HG03039 (cell line): ENCODE data around the gene RTN4R.

Experiments
- ATAC-seq: cut with Tn5 transposase; IDR thresholded peaks from one replicate; pipeline ENCODE4 v1.9.1; 2021; ENCODE audit warnings: mild to moderate bottlenecking, moderate library complexity; ENCODE audit not compliant: unreplicated experiment

The RTN4R gene

GRCh38 chr22:20231514-20232236 lies 36.4 kb downstream of the RTN4R start:
- ATAC-seq, result no peak

- no peak for ATAC-seq
Measured at GRCh38 chr22:20230777-20231420, 37.2 kb downstream of the RTN4R start.

DNA sequence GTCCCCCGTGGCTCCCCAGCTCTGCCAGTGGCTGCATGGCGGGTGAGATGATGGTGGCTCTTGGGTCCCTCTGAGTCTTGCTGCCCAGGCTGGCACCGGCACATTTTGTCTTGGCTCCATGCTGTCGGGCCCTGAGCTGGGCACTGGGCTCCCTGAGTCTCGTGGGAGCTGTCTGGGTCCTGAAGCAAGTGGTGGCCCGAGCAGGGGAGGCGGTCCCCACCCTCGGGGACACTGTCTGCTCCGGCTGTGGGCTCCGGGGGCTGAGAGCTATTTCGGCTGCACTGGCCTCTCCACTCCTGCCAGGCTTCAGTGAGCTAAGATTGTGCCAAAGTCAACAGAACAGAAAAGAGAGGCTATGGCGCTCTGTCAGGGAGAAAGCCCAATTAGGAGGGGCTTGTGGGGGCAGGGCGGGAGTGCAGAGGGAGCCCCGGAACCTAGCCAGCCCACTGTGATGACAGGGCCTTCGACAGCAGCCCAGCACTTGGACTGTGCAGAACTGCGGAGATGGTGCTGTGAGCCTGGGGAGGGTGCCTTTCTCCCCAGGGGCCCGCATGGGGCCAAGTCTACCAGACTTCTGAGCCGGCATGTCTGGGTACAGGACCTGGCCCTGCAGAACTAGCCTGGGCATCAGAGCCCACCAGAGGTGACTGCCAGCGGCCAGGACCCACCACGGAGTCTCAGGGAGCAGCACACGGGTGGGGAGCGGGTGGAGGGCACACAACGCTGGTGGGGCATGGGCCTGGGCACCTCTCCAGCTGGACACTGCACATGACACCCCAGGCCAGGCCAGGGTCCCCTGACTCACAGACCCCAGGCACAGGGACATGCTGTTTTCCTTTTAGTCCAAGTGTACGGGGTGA lies 38.0 kb downstream of the RTN4R start:
- ATAC-seq, result no peak

- ATAC-seq, result no peak
Measured at GRCh38 chr22:20228939-20229272, 39.2 kb downstream of the RTN4R start.

DNA sequence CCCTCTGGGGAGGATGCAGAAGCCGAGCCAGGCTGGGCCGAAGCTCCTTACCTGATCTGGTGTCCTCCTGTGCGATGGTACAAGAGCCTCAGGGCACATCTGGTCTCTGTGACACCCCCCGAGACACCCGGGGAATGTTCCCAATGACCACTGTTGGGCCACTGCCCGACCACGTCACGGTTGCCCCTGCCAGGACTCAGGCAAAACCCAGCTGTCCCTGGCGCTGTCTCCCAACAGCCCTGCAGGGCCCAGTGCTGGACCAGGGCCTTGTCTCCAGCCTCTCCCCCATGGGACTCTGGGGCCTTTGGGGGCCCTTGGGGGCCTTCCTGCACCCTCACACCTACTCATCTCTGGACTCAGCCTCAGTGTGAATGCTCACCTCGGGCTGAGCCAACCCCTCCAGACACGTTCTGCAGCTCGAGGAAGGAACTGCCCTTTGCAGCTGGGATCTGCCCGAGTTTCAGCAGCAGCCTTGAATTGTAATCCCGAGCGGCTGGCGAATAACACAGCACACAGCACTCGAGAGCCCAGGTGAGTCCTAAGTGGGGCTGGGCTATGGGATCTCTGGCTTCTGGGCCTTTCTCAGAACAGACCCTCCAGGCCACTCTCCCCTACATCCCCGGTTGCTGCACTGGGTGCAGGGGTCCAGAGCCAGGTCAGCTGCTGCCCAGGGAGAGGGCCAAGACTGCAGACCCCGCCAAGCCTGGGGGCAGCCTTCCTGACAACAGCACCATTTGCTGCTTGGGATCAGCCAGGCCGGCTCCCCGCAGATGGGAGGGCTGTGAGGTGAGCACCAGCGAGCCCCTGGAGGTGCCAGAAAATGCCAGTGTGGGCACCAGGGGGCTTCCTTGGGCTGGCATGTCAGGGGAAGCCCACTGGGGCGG lies 39.8 kb downstream of the RTN4R start:
- ATAC-seq, result no peak

GRCh38 chr22:20227363-20227762 lies 40.8 kb downstream of the RTN4R start:
- no peak for ATAC-seq

DNA sequence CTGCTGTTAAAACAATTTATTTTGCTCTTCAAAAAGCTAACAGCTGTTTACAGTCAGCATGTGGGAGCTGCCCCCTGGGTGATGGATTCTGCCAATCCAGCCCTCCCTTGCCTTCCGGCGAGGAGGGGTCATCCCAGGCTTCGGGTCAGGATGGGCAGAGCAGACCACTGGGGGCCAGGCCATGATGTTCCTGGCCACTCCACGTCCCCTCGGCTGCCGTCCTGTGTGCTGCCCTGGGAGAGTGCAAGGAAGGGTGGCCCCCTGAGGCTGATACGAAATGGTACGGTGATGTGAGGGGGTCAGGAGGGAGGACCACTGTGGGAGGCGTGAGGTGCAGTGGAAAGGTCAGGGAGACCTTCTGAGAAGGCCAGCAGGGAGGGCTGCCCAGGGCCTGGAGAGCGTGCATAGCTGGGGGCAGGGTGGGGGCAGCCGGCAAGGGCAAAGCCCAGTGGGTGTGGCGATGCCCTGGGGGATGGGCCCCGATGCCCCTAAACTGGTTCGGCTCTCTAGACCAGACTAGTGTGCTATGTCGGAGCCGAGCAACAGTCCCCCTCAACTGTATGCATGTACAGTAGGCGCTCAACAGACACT lies 41.3 kb downstream of the RTN4R start:
- ATAC-seq, result no peak

- no peak for ATAC-seq
Measured at GRCh38 chr22:20226077-20226716, 41.9 kb downstream of the RTN4R start.

GRCh38 chr22:20225693-20225966 lies 42.5 kb downstream of the RTN4R start:
- ATAC-seq, result no peak

- no peak for ATAC-seq
Measured at GRCh38 chr22:20224917-20225692, 43.0 kb downstream of the RTN4R start.

DNA sequence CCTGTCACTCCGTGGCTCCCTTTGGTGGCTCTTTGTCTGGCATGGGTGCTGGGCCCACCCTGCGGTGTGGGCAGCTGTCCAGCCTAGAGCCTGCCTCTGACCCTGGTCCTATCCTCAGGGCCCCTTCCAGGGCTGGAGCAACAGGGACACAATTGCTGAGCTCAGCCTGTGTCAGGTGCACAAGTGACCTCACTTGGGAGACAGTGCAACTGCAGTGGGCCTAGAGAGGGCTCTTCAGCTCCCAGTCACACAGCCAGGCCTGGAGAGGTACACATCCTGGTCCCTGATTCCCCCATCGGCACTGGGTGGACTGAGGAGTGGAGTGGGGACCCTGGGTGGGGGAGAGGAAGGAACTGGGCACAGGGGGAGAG lies 43.9 kb downstream of the RTN4R start:
- ATAC-seq, result no peak

- no peak for ATAC-seq
Measured at GRCh38 chr22:20223421-20224255, 44.5 kb downstream of the RTN4R start.

- no peak for ATAC-seq
Measured at GRCh38 chr22:20222764-20223420, 45.2 kb downstream of the RTN4R start.

DNA sequence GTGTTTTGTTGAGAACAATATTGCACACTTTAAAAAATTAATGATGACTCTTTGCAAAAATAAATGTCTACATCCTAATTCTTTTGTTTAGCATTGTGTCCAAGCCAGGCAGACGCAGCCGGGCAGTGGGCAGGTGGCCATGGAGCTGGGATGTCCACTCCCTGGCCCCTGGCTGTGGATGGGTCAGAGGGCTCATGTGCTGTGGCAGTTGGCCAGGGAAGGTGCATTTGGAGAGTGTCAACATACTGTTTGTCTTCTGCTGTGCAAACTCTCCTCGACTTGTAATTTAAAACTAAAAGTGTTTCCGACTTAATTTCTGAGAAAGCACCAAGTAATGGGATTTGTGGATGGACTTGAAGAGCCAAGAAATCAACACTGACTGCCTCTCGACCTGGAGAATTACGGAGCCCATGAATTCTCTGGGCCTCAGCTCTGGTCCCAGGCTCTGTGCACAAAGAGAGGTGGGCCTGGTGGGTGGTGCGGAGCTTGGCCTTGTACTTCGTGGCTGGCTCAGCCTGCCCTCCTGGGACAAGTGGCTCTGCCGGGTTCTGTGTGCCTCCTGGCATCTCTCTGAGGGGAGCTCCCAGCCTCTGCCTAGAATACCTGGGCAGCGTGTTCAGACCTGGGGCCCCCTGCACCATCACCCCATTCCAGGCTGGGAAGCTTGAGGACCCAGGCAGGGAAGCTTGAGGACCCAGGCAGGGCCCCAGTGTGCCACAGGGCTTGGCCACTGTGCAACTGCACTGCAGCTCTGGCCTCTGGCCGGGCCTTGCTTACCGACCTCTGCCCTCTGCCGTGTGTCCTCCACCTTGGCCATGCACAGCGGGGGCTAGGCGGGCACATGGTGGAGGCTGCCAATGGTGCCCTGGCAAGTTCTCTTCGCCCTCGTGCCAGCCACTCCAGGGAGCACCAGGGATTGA lies 46.4 kb downstream of the RTN4R start:
- no peak for ATAC-seq

DNA sequence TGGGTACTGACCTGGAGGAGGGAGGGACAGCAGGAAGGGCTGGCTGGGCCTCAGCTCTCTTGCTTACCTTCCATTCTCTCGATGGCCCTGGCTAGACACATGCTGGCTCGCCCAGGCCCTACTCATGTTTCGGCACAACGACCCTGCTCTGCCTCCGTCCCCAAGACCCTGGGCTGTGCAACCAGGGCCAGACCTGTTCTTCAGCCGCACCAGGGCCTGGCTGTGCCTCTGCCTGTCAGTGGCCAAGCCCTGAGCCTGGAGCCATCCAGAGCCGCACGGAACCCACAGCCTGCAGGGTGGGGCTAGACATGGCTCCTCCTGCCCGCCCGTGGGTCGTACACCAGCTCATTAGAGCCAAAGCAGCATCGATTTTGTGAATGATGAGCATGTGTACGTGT lies 47.5 kb downstream of the RTN4R start:
- no peak for ATAC-seq

- ATAC-seq, result no peak
Measured at GRCh38 chr22:20219667-20220628, 48.2 kb downstream of the RTN4R start.
